HG02938 (cell line): ENCODE measurements around the gene ZFP42.
"Not testable (repeated sequence)": the region's sequence is repeated elsewhere in the genome, so short reads cannot be mapped to it uniquely, and the experiment has no call there.

Source experiments
- ATAC-seq: cut with Tn5 transposase; IDR thresholded peaks from one replicate; pipeline ENCODE4 v1.9.1; 2021; ENCODE audit warnings: mild to moderate bottlenecking, moderate library complexity; ENCODE audit not compliant: unreplicated experiment

The ZFP42 gene

DNA sequence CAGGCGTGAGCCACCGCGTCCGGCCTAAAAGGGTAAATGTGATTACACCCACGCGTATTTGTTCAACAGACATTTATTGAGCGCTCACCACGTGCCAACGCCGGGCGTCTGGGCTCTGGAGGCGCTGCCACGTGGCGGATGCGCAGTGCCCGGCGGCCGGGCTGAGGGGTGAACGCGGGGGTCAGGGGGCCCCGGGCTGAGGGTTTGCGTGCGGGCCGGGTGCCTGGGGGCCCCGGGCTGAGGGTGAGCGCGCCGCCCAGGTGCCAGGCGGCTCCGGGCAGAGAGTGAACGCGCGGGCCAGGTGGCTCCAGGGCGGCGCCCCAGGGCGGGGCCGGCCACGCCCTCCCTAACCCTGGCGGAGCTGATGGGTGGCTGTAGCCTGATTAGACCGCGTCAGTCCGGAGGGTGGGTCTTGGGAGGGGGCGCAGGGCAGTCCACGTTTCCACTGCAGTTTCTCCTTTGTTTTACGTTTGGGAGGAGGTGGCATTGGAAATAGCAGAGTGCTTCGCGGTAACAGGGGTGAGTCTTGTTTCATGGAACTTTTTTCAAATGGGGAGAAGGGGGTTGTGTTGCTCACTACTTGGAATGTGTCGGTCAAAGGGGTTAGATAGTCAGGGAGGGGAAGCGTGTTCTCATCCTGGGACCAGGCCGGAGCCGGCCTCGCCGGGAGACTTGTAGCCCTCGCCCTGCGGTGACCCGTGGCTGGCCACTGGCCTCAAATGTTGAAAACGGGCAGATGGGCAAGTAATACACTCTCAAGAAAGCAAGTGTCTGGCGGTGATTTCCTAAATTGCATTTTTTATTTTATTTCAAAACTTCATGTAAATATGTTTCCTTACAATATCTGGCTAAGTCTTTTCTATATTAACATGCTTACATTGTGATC is at the start of gene ZFP42:
Gene ZFP42, plus strand, starts transcription at position 450 of the 886 bp plus-strand sequence. CDS start 7,037 bp downstream, outside the sequence.
- no peak for ATAC-seq

DNA sequence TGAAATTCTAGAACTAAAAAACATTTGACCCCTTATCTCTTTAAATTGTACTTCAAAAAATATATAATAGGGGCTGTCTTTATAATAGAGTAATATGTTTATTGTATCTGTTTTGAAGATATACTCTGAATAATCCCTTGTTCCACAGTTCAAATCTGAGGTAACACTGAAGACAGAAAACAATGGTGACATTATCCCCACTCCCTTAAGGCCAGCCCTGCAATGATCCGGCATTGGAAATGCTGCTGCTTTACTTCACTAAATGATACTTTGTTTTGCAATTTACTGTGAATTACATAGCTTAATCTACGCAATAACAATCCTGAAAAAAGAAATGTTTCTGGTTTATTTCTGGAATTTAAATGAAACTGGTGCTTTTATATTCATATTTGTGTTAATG is 34.4 kb upstream of the ZFP42 start:
- ATAC-seq, result no peak

GRCh38 chr4:187961961-187962360 is 33.6 kb upstream of the ZFP42 start:
- no peak for ATAC-seq

DNA sequence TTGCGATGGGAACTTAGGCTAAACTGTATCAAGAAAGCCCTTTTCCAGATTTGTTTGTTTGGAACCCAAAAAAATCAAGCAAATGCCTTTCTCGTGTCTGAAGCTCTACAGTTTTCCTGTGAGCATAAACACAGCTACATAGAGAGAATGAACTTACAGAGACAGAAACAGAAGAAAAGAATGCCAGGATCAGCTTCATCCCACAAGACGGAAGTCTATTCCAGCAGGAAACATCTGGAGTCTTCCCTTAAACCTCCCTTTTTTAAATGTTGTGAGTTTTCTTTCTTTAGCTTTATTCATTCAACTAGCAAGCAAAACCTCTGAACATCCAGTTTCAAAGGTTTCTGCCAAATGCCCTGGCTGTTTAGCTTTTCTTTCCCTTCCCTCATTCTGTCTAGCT is 32.6 kb upstream of the ZFP42 start:
- no peak for ATAC-seq

- ATAC-seq, result no peak
Measured at GRCh38 chr4:187965726-187966125, 29.8 kb upstream of the ZFP42 start.

DNA sequence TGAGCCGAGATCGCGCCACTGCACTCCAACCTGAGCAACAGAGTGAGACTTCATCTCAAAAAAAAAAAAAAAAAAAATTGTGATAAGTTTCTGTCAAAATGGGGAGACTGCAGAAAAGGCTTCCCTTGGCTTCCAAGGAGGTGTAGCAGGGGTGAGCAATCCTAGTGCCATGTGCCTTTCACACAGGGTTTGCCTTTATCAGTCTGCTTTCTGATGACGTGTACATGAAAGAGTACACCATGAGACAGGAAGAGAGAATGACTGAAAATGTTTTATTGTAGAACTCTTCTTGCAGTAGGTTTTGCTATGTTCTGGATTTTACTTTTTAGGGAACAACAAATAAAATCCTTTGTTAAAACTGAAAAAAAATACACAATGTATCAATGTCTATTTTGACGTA is 23.4 kb upstream of the ZFP42 start:
- ATAC-seq, result no peak

DNA sequence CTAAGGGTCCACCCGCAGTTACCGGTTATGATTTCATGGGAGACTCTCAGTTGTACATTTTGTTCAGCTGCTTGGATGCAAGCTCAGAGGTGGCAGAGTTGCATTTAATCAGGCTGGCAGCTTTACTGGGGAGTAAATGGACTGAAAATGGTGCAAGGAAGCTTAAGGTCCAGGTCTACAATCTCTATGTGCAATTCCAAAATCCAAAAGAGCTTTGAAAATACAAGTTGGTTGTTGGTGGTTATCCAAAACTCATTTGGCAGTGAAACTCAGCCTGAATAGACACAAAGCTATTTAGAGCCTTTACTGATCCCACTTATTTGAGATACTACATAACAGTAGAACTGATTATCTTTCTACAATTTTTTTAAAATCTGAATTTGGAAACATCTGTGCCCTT is 11.8 kb upstream of the ZFP42 start:
- ATAC-seq, result no peak

DNA sequence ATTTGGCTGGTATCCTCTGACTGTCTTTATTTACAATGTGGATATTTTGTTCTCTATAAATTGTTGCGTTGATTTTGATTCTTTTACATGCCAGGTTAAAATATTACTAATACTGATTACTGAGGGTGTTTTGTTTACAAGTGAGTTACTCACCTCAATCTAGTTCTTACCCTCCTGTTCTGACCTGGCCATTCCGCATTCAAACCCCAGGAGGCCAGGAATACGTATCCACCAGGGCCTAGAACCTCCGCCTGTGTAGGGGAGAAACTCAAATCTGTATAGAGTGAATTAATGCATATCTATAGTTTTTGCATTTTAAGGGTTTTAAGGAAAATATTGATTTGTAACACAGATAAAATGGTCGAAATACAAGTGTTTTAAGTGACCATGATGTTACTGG is 2.6 kb upstream of the ZFP42 start:
- no peak for ATAC-seq

- no peak for ATAC-seq
Measured at GRCh38 chr4:187993827-187994226, 1.7 kb upstream of the ZFP42 start.

DNA sequence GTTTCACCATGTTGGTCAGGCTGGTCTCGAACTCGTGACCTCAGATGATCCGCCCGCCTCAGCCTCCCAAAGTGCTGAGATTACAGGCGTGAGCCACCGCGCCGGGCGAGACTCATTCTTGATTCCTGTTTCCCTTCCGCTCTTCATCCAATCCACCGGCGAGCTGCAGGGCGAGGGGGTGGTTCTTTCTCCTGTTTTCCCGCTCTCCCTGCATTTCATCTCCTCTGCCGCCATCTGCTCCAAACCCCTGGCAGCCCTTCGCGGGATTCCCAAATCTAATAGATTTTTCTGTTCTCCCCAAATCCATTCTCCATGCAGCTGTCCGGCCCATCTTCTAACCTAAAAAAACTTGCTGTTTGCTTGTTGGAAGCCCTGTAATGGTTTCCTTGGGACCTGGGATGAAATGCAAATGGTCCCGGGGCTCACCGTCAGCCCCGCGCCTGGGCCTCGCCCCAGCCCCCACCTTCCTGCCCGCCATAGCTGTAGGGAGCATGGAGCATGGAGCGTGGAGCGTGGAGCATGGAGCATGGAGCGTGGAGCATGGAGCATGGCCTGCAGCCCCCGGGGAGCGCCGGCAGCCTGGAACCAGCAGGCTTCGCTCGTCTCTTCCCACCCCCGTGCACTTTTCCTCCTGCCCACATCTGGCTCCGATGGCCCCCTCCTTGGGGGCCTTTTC is 1.1 kb downstream of the ZFP42 start:
- no peak for ATAC-seq

DNA sequence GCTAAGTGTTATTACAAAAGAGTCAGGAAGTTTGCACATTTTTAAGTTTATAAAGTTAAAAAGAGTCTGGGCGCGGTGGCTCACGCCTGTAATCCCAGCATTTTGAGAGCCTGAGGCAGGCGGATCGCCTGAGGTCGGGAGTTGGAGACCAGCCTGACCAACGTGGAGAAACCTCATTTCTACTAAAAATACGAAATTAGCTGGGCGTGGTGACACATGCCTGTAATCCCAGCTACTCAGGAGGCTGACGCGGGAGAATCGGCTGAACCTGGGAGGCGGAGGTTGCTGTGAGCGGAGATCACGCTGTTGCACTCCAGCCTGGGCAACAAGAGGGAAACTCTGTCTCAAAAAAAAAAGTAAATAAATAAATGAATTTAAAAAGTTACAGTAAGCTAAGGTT is 2.4 kb downstream of the ZFP42 start:
- not testable (repeated sequence) for ATAC-seq

DNA sequence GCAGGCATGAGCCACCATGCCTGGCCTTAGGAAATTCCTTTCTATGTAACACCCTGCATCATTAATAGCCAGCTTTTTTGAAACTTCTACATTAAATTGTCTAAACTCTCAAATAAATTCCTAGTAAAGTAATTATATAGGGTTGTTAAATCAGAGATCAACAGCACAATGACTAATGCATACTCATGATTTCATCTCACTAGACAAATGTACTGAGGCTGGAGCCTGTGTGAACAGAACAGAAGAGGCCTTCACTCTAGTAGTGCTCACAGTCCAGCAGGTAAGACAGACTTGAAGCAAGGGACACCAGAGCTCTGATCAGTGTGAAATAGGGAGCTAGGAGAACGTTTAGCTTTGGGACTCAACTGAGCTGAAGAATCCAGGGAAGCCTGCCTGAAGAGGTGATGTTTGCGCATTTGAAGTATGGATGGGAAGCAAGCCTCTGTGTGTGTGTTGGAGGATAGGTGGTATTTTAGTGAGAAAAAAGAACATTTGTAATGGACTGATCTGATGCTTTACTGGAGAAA is 3.9 kb downstream of the ZFP42 start:
- no peak for ATAC-seq

GRCh38 chr4:188002323-188002722 is 6.8 kb downstream of the ZFP42 start:
- ATAC-seq, result no peak

- no peak for ATAC-seq
Measured at GRCh38 chr4:188002751-188003150, 7.2 kb downstream of the ZFP42 start.

GRCh38 chr4:188005561-188005960 is 10.0 kb downstream of the ZFP42 start:
- ATAC-seq, result no peak

DNA sequence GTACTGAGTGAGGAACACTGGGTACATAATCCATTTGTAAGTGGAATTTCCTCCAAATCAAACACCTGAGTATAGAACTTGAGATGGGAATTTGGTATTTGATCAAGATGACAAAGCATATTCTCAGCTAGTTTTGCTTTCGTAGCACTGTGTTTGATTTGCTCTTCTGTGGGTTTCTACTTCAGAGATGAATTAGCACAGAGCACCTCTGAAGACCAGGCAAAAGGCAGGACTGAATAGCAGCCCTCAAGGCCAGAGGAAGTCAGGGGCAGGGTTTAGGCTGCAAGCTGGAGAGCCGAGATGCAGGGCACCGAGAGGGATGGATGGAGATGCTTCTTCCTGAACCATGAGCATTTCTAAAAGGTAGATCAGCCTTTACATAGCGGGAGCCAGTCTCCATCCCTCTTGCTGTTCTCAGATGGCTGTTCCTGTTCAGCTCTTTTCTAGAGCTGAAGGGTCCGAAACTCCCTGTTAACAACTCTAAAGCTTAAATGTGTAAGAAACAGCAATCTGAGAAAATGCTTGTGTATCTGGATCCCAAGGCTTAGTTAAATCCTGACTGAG is 10.8 kb downstream of the ZFP42 start:
- no peak for ATAC-seq

DNA sequence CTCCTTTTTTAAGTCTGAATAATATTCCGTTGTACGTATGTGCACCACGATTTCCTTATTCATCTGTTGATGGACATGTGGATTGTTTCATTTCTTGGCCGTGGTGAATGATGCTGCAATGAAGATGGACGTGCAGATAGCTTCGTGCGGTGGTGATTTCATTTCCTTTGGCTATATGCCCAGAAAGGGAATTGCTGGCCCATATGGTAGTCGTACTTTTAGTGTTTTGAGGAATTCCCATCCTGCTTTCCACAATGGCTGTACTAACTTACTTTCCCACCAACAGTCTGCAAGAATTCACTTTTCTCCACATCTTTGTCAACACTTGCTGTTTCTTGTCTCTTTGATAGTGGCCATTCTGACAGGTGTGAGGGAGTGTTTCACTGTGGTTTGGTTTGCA is 12.8 kb downstream of the ZFP42 start:
- no peak for ATAC-seq

GRCh38 chr4:188012426-188012945 is 16.9 kb downstream of the ZFP42 start:
- no peak for ATAC-seq

- no peak for ATAC-seq
Measured at GRCh38 chr4:188015025-188015940, 19.7 kb downstream of the ZFP42 start.

- ATAC-seq, result no peak
Measured at GRCh38 chr4:188016754-188017153, 21.2 kb downstream of the ZFP42 start.
